Activated gamma-delta T cell (primary cell): ENCODE measurements around the gene FCRL5.
"Not testable (repeated sequence)": the region's sequence is repeated elsewhere in the genome, so short reads cannot be mapped to it uniquely, and the experiment has no call there.

Source experiments
- DNase-seq: peaks from one replicate; lab custom pipeline; 2025; lab: John Stamatoyannopoulos, UW

FCRL5 gene

GRCh38 chr1:157487504-157487903, 64.8 kb downstream of the FCRL5 start:
- no peak for DNase-seq

GRCh38 chr1:157487096-157487495, 65.2 kb downstream of the FCRL5 start:
- no peak for DNase-seq

- DNase-seq = not testable (repeated sequence)
These were observed 65.9 kb downstream of the FCRL5 start for GRCh38 chr1:157486400-157486799.

- DNase-seq = no peak
These were observed 66.5 kb downstream of the FCRL5 start for GRCh38 chr1:157485793-157486192.

GRCh38 chr1:157484573-157484972, 67.7 kb downstream of the FCRL5 start:
- DNase-seq = no peak

GRCh38 chr1:157483635-157484034, 68.7 kb downstream of the FCRL5 start:
- no peak for DNase-seq

- no peak for DNase-seq
These were observed 69.6 kb downstream of the FCRL5 start for GRCh38 chr1:157482717-157483116.

GRCh38 chr1:157482174-157482573, 70.1 kb downstream of the FCRL5 start:
- DNase-seq = no peak

GRCh38 chr1:157478030-157478429, 74.3 kb downstream of the FCRL5 start:
- DNase-seq = no peak

- DNase-seq = no peak
These were observed 74.9 kb downstream of the FCRL5 start for GRCh38 chr1:157477419-157477818.

- DNase-seq = no peak
These were observed 79.4 kb downstream of the FCRL5 start for GRCh38 chr1:157472959-157473358.

- no peak for DNase-seq
These were observed 80.1 kb downstream of the FCRL5 start for GRCh38 chr1:157472056-157472701.

GRCh38 chr1:157471531-157471930, 80.8 kb downstream of the FCRL5 start:
- no peak for DNase-seq

- DNase-seq = no peak
These were observed 82.3 kb downstream of the FCRL5 start for GRCh38 chr1:157469752-157470675.

- no peak for DNase-seq
These were observed 83.0 kb downstream of the FCRL5 start for GRCh38 chr1:157469300-157469699.

- no peak for DNase-seq
These were observed 86.3 kb downstream of the FCRL5 start for GRCh38 chr1:157466011-157466410.
